ENCODE measurements around the gene CDR2L.

DNA sequence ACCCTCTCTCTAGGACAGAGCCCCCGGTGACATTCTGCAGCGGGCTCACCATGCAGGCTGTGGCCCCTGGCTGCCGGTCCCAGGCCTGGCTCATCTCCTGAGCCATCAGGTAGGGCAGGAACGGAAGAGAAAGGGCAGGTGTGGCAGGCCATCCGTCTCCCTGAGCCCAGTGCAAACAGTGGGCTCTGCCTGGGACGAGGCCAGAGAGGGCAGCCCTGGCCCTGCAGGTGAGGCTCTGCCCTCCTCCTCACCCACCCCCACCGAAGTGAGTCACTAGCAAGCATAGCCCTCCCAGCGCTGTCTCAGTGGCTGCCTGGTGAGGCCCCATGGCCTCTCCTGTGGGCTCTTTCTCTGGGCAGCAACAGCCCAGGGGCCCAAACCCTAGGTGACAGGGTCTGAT is 37.2 kb upstream of the CDR2L start:
- TF ChIP-seq POLR2AphosphoS5 (IDR thresholded peaks at IDR 0.05; ENCODE audit: low read depth, low read length) (no peak), SIN3A (IDR thresholded peaks at IDR 0.05; ENCODE audit: borderline replicate concordance, insufficient read depth, low read length) (no peak), TAF1 (IDR thresholded peaks at IDR 0.05; ENCODE audit: borderline replicate concordance, insufficient read depth, low read length) (no peak), FOXP2 (optimal IDR thresholded peaks at IDR 0.05; ENCODE audit: borderline replicate concordance, extremely low read depth, extremely low read length, insufficient read depth) (no peak)
- TF ChIP-seq, protein P1, sequence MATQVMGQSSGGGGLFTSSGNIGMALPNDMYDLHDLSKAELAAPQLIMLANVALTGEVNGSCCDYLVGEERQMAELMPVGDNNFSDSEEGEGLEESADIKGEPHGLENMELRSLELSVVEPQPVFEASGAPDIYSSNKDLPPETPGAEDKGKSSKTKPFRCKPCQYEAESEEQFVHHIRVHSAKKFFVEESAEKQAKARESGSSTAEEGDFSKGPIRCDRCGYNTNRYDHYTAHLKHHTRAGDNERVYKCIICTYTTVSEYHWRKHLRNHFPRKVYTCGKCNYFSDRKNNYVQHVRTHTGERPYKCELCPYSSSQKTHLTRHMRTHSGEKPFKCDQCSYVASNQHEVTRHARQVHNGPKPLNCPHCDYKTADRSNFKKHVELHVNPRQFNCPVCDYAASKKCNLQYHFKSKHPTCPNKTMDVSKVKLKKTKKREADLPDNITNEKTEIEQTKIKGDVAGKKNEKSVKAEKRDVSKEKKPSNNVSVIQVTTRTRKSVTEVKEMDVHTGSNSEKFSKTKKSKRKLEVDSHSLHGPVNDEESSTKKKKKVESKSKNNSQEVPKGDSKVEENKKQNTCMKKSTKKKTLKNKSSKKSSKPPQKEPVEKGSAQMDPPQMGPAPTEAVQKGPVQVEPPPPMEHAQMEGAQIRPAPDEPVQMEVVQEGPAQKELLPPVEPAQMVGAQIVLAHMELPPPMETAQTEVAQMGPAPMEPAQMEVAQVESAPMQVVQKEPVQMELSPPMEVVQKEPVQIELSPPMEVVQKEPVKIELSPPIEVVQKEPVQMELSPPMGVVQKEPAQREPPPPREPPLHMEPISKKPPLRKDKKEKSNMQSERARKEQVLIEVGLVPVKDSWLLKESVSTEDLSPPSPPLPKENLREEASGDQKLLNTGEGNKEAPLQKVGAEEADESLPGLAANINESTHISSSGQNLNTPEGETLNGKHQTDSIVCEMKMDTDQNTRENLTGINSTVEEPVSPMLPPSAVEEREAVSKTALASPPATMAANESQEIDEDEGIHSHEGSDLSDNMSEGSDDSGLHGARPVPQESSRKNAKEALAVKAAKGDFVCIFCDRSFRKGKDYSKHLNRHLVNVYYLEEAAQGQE (IDR thresholded peaks at IDR 0.05; ENCODE audit: insufficient read depth in 1 of 2, low read depth in 2 of 2, low read length in 2 of 2): no peak

All from PFSK-1 (cell line).